ENCODE measurements around the gene CHST4.

Gene CHST4

GRCh38 chr16:71547168-71547567 is 20.9 kb downstream of the CHST4 start:
- H3K27me3 ChIP-seq (ENCODE audit: insufficient read depth, low read depth), result no peaks in the 10 kb centered on the region
- no peak for TF ChIP-seq CTCF (conservative IDR thresholded peaks at IDR 0.05; ENCODE audit: low read depth, low read length)
- no peak overlapping the region for H3K4me3 ChIP-seq (IDR thresholded peaks at IDR 0.05; ENCODE audit: insufficient read depth, low read depth, low read length)
- H3K27ac ChIP-seq, result no peak overlapping the region
- no peaks in the 10 kb centered on the region for H3K36me3 ChIP-seq (ENCODE audit: insufficient read depth)
- H2AFZ ChIP-seq (ENCODE audit: low read depth), result no peak overlapping the region
- H4K20me1 ChIP-seq (ENCODE audit: insufficient read depth), result no peaks in the 10 kb centered on the region
- no peaks in the 10 kb centered on the region for H3K4me1 ChIP-seq (ENCODE audit: low read depth, poor library complexity, severe bottlenecking)
- no peak overlapping the region for H3K4me2 ChIP-seq
- no peak overlapping the region for H3K9ac ChIP-seq
- H3K79me2 ChIP-seq (ENCODE audit: insufficient read depth, low read depth), result no peaks in the 10 kb centered on the region

- H3K4me2 ChIP-seq, result no peak overlapping the region
- no peaks in the 10 kb centered on the region for H3K36me3 ChIP-seq (ENCODE audit: insufficient read depth)
- no peaks in the 10 kb centered on the region for H3K27me3 ChIP-seq (ENCODE audit: insufficient read depth, low read depth)
- H3K27ac ChIP-seq, result no peak overlapping the region
- no peak overlapping the region for H2AFZ ChIP-seq (ENCODE audit: low read depth)
- H3K79me2 ChIP-seq (ENCODE audit: insufficient read depth, low read depth), result no peaks in the 10 kb centered on the region
- TF ChIP-seq CTCF (conservative IDR thresholded peaks at IDR 0.05; ENCODE audit: low read depth, low read length), result no peak
- H3K9ac ChIP-seq, result no peak overlapping the region
- H3K4me1 ChIP-seq (ENCODE audit: low read depth, poor library complexity, severe bottlenecking), result no peaks in the 10 kb centered on the region
- H3K4me3 ChIP-seq (IDR thresholded peaks at IDR 0.05; ENCODE audit: insufficient read depth, low read depth, low read length), result no peak overlapping the region
- no peaks in the 10 kb centered on the region for H4K20me1 ChIP-seq (ENCODE audit: insufficient read depth)
These were observed 26.7 kb downstream of the CHST4 start for GRCh38 chr16:71552698-71553503.

- Histone ChIP-seq H4K20me1 (ENCODE audit: insufficient read depth) (no peaks in the 10 kb centered on the region), H3K4me3 (IDR thresholded peaks at IDR 0.05; ENCODE audit: insufficient read depth, low read depth, low read length) (no peak overlapping the region), H3K36me3 (ENCODE audit: insufficient read depth) (no peaks in the 10 kb centered on the region), H2AFZ (ENCODE audit: low read depth) (no peak overlapping the region), H3K27me3 (ENCODE audit: insufficient read depth, low read depth) (no peaks in the 10 kb centered on the region), H3K9ac (no peak overlapping the region), H3K4me1 (ENCODE audit: low read depth, poor library complexity, severe bottlenecking) (no peaks in the 10 kb centered on the region), H3K4me2 (no peak overlapping the region), H3K79me2 (ENCODE audit: insufficient read depth, low read depth) (no peaks in the 10 kb centered on the region), H3K27ac (no peak overlapping the region)
- TF ChIP-seq CTCF (conservative IDR thresholded peaks at IDR 0.05; ENCODE audit: low read depth, low read length), result no peak
These were observed 29.1 kb downstream of the CHST4 start for GRCh38 chr16:71555230-71555891.

GRCh38 chr16:71557299-71557698 is 31.1 kb downstream of the CHST4 start:
- Histone ChIP-seq H2AFZ (ENCODE audit: low read depth) (no peak overlapping the region), H3K79me2 (ENCODE audit: insufficient read depth, low read depth) (no peaks in the 10 kb centered on the region), H3K27me3 (ENCODE audit: insufficient read depth, low read depth) (no peaks in the 10 kb centered on the region), H3K4me2 (no peak overlapping the region), H3K9ac (no peak overlapping the region), H4K20me1 (ENCODE audit: insufficient read depth) (no peaks in the 10 kb centered on the region), H3K27ac (no peak overlapping the region), H3K36me3 (ENCODE audit: insufficient read depth) (no peaks in the 10 kb centered on the region), H3K4me1 (ENCODE audit: low read depth, poor library complexity, severe bottlenecking) (no peaks in the 10 kb centered on the region), H3K4me3 (IDR thresholded peaks at IDR 0.05; ENCODE audit: insufficient read depth, low read depth, low read length) (no peak overlapping the region)
- TF ChIP-seq CTCF (conservative IDR thresholded peaks at IDR 0.05; ENCODE audit: low read depth, low read length), result no peak
